H9 (cell line): ENCODE data around the gene DLX1. TPM values are rescaled to one million over a fixed set of nuclear protein-coding genes. Genes with fewer than 3 reads are reported as not detected.

Experiments used
- DNase-seq: peaks from one replicate; pipeline ENCODE4 v3.0.0-alpha.2; 2017
- H2AFZ ChIP-seq: one replicate; pipeline ENCODE4 v1.6.1; 2013; ENCODE audit warnings: mild to moderate bottlenecking, low read length, control low read depth, moderate library complexity
- H2AK5ac ChIP-seq: 2 replicates; pipeline ENCODE4 v1.6.1; 2013; ENCODE audit warnings: low read length, control low read depth, mixed read lengths; ENCODE audit not compliant: insufficient read length
- H2BK120ac ChIP-seq: one replicate; pipeline ENCODE4 v1.6.1; 2013; ENCODE audit warnings: low read depth, mild to moderate bottlenecking, low read length, control low read depth, inconsistent platforms; ENCODE audit not compliant: poor library complexity, severe bottlenecking
- H2BK12ac ChIP-seq: 2 replicates; pipeline ENCODE4 v1.6.1; 2013; ENCODE audit warnings: low read length, control low read depth, mixed read lengths, low read depth; ENCODE audit not compliant: insufficient read length
- H2BK15ac ChIP-seq: 2 replicates; pipeline ENCODE4 v1.6.1; 2013; ENCODE audit warnings: low read depth, low read length, control low read depth
- H2BK20ac ChIP-seq: one replicate; pipeline ENCODE4 v1.6.1; 2013; ENCODE audit warnings: low read depth, mild to moderate bottlenecking, low read length, control low read depth, inconsistent platforms; ENCODE audit not compliant: poor library complexity, severe bottlenecking
- H2BK5ac ChIP-seq: 2 replicates; pipeline ENCODE4 v1.6.1; 2013; ENCODE audit warnings: low read length, control low read depth, mixed read lengths; ENCODE audit not compliant: insufficient read length
- H3K14ac ChIP-seq: 2 replicates; pipeline ENCODE4 v1.6.1; 2013; ENCODE audit warnings: low read length, control low read depth; ENCODE audit not compliant: insufficient read depth
- H3K18ac ChIP-seq: 2 replicates; pipeline ENCODE4 v1.6.1; 2013; ENCODE audit warnings: low read depth, mild to moderate bottlenecking, mixed read lengths, low read length, control low read depth; ENCODE audit not compliant: insufficient read length
- H3K23ac ChIP-seq: 2 replicates; pipeline ENCODE4 v1.6.1; 2013; ENCODE audit warnings: low read length, control low read depth, mixed read lengths, low read depth; ENCODE audit not compliant: insufficient read length
- H3K23me2 ChIP-seq: 2 replicates; pipeline ENCODE4 v1.6.1; 2013; ENCODE audit warnings: low read depth, mild to moderate bottlenecking, mixed read lengths, low read length, control low read depth; ENCODE audit not compliant: insufficient read length, poor library complexity, severe bottlenecking
- H3K27ac ChIP-seq: 2 replicates; pipeline ENCODE4 v1.5.1; 2013; ENCODE audit warnings: low read length, control low read depth, mixed read lengths, low read depth; ENCODE audit not compliant: insufficient read length
- H3K27me3 ChIP-seq: 2 replicates; pipeline ENCODE4 v1.6.1; 2013; ENCODE audit warnings: low read length, control low read depth, inconsistent platforms; ENCODE audit not compliant: insufficient read depth
- H3K4ac ChIP-seq: 2 replicates; pipeline ENCODE4 v1.6.1; 2013; ENCODE audit warnings: low read depth, mild to moderate bottlenecking, control low read depth, inconsistent platforms, low read length, moderate library complexity
- H3K4me1 ChIP-seq: 2 replicates; pipeline ENCODE4 v1.6.1; 2013; ENCODE audit warnings: low read length, control low read depth, inconsistent platforms; ENCODE audit not compliant: insufficient read depth
- H3K4me2 ChIP-seq: 2 replicates; pipeline ENCODE4 v1.6.1; 2013; ENCODE audit warnings: low read length, control low read depth, mixed read lengths; ENCODE audit not compliant: insufficient read length, insufficient read depth
- H3K56ac ChIP-seq: 2 replicates; pipeline ENCODE4 v1.6.1; 2013; ENCODE audit warnings: low read depth, mild to moderate bottlenecking, mixed read lengths, low read length, control low read depth; ENCODE audit not compliant: insufficient read length
- H3K79me1 ChIP-seq: 2 replicates; pipeline ENCODE4 v1.6.1; 2013; ENCODE audit warnings: low read depth, mild to moderate bottlenecking, moderate library complexity, low read length, control low read depth, inconsistent platforms; ENCODE audit not compliant: insufficient read depth, poor library complexity, severe bottlenecking
- H3K79me2 ChIP-seq: 2 replicates; pipeline ENCODE4 v1.6.1; 2013; ENCODE audit warnings: low read length, control low read depth, inconsistent platforms; ENCODE audit not compliant: insufficient read depth
- H3K9ac ChIP-seq: 2 replicates; pipeline ENCODE4 v1.6.1; 2013; ENCODE audit warnings: low read length, control low read depth, mixed read lengths; ENCODE audit not compliant: insufficient read length; ENCODE audit errors: extremely low read depth
- H3K9me3 ChIP-seq: one replicate; pipeline ENCODE4 v1.6.1; 2013; ENCODE audit warnings: low read depth, low read length, inconsistent platforms; ENCODE audit not compliant: control insufficient read depth
- H3T11ph ChIP-seq: one replicate; pipeline ENCODE4 v1.6.1; 2013; ENCODE audit warnings: mild to moderate bottlenecking, low read length, control low read depth, inconsistent platforms
- H4K20me1 ChIP-seq: one replicate; pipeline ENCODE4 v1.6.1; 2013; ENCODE audit not compliant: control insufficient read depth, insufficient read length, insufficient read depth
- H4K5ac ChIP-seq: 2 replicates; pipeline ENCODE4 v1.6.1; 2013; ENCODE audit warnings: low read depth, mild to moderate bottlenecking, mixed read lengths, low read length, control low read depth; ENCODE audit not compliant: insufficient read length
- H4K8ac ChIP-seq: replicated peaks from 2 replicates; pipeline ENCODE4 v1.6.1; 2013; ENCODE audit warnings: low read length, control low read depth, mixed read lengths, low read depth; ENCODE audit not compliant: insufficient read length
- H4K91ac ChIP-seq: 2 replicates; pipeline ENCODE4 v1.6.1; 2013; ENCODE audit warnings: low read depth, mild to moderate bottlenecking, moderate library complexity, mixed read lengths, low read length, control low read depth; ENCODE audit not compliant: insufficient read length
- H3K27ac Mint-ChIP-seq, 3 experiments: 2 replicates in 2 of 3; 3 replicates in 1 of 3; pipeline ENCODE4 v1.8.0; 2020 to 2021; ENCODE audit warnings: mixed read lengths in 3 of 3, mild to moderate bottlenecking in 1 of 3, moderate library complexity in 1 of 3
- H3K27me3 Mint-ChIP-seq: 2 replicates; pipeline ENCODE4 v1.8.0; 2021; ENCODE audit warnings: low read depth, mild to moderate bottlenecking, moderate library complexity, mixed read lengths
- H3K36me3 Mint-ChIP-seq, 3 experiments: 2 replicates in 2 of 3; 3 replicates in 1 of 3; pipeline ENCODE4 v1.8.0; 2020 to 2021; ENCODE audit warnings: low read depth in 3 of 3, mixed read lengths in 3 of 3; ENCODE audit not compliant: insufficient read depth in 1 of 3
- H3K4me1 Mint-ChIP-seq, 2 experiments: 2 replicates each; pipeline ENCODE4 v1.8.0; 2020; ENCODE audit warnings: mixed read lengths in 2 of 2
- H3K4me3 Mint-ChIP-seq, 2 experiments: 2 replicates in 1 of 2; 3 replicates in 1 of 2; pipeline ENCODE4 v1.8.0; 2020 to 2021; ENCODE audit warnings: mild to moderate bottlenecking in 2 of 2, mixed read lengths in 2 of 2, moderate library complexity in 1 of 2
- H3K9me3 Mint-ChIP-seq, 2 experiments: 2 replicates in 1 of 2; 3 replicates in 1 of 2; pipeline ENCODE4 v1.8.0; 2020; ENCODE audit warnings: mild to moderate bottlenecking in 2 of 2, mixed read lengths in 2 of 2, moderate library complexity in 1 of 2
- CTCF ChIP-seq: fragments of 200-600 bp; sonication (generic); conservative IDR thresholded peaks from 3 replicates; pipeline ENCODE4 v1.8.0; 2021; ENCODE audit warnings: antibody characterized with exemption, mild to moderate bottlenecking
- WGBS: extraction: QIAGEN DNeasy Blood & Tissue Kit; methylation state at CpG from one replicate; pipeline ENCODE4 v1.1.7; 2013; ENCODE audit warnings: missing lambda C conversion rate, low lambda C conversion rate, mixed read lengths; ENCODE audit not compliant: insufficient read length; ENCODE audit errors: extremely low coverage; 5-methylcytosine and 5-hydroxymethylcytosine counted together
- total RNA-seq: library from RNA; stranded (reverse); gene quantifications from 2 replicates; pipeline ENCODE4 v1.2.1, GENCODE V29; 2021

Gene DLX1
- total RNA-seq, 1 experiment from 2014 or later = not detected

GRCh38 chr2:172072303-172072702, 13.0 kb upstream of the DLX1 start:
- H4K20me1 ChIP-seq = no peaks in the 10 kb centered on the region
- TF ChIP-seq CTCF = no peak
- no peak overlapping the region for H2BK12ac ChIP-seq
- no peak overlapping the region for H2AK5ac ChIP-seq
- no peak overlapping the region for H3K27ac ChIP-seq
- H3K27me3 ChIP-seq = no peaks in the 10 kb centered on the region
- H3K4me3 Mint-ChIP-seq = no peak overlapping the region
- H2BK120ac ChIP-seq = no peak overlapping the region
- H3K27ac Mint-ChIP-seq = no peak overlapping the region
- H3K4me1 ChIP-seq = peaks cover 2% of the 10 kb centered on the region; the same call in 1 of the 2 replicates
- no peaks in the 10 kb centered on the region for H3K79me2 ChIP-seq
- no peak overlapping the region for H2BK15ac ChIP-seq
- H2AFZ ChIP-seq = no peak overlapping the region
- H3K56ac ChIP-seq = no peak overlapping the region
- no peak overlapping the region for H3K23ac ChIP-seq
- H3K4me2 ChIP-seq = no peak overlapping the region
- H3K9me3 Mint-ChIP-seq = no peaks in the 10 kb centered on the region
- H3K14ac ChIP-seq = no peak overlapping the region
- no peak overlapping the region for H4K5ac ChIP-seq
- no peak overlapping the region for H4K8ac ChIP-seq
- no peaks in the 10 kb centered on the region for H3K23me2 ChIP-seq
- no peak overlapping the region for H3K18ac ChIP-seq
- no peak overlapping the region for H2BK20ac ChIP-seq
- H3K36me3 Mint-ChIP-seq = peaks cover 0 to 4% (median 0%) of the 10 kb centered on the region in 3 experiments; a peak in 2 of 7 replicates
- DNase-seq = no peak
- no CpG with 5 or more reads among the region's 3 CpGs for WGBS
- H3K9ac ChIP-seq = no peak overlapping the region
- H3K4ac ChIP-seq = no peak overlapping the region
- H3K79me1 ChIP-seq = no peaks in the 10 kb centered on the region
- no peaks in the 10 kb centered on the region for H3K9me3 ChIP-seq
- no peak overlapping the region for H4K91ac ChIP-seq
- H3K27me3 Mint-ChIP-seq = peaks cover 21% of the 10 kb centered on the region
- H2BK5ac ChIP-seq = no peak overlapping the region
- no peaks in the 10 kb centered on the region for H3K4me1 Mint-ChIP-seq
- no peak overlapping the region for H3T11ph ChIP-seq
